SK-N-SH treated with all-trans-retinoic acid at 6 μM for 48 hours (cell line): Measurements from ENCODE around the gene WSCD2.

Source experiments
- ATAC-seq: fragments of 200-7000 bp; cut with Tn5 transposase; 3 replicates; pipeline ENCODE4 v1.9.1; 2020; ENCODE audit warnings: mild to moderate bottlenecking, moderate library complexity
- ARNTL ChIP-seq: fragments of 450-650 bp; formaldehyde crosslinking; IDR thresholded peaks from 2 replicates; pipeline ENCODE4 v1.5.0; 2020; ENCODE audit warnings: low read depth, mild to moderate bottlenecking, moderate library complexity, borderline replicate concordance
- BACH2 ChIP-seq: fragments of 250-450 bp; sonication (Bioruptor Pico); IDR thresholded peaks from 2 replicates; pipeline ENCODE4 v1.9.0; 2021; ENCODE audit warnings: mild to moderate bottlenecking, borderline replicate concordance
- CREB5 ChIP-seq: fragments of 250-450 bp; sonication (Bioruptor Pico); IDR thresholded peaks from 2 replicates; pipeline ENCODE4 v1.5.1; 2020; ENCODE audit warnings: low read depth, mild to moderate bottlenecking, moderate library complexity
- CSDC2 ChIP-seq: fragments of 250-450 bp; sonication (Bioruptor Pico); IDR thresholded peaks from 2 replicates; pipeline ENCODE4 v1.5.0; 2020; ENCODE audit warnings: mild to moderate bottlenecking, moderate library complexity
- CSRNP3 ChIP-seq: fragments of 250-450 bp; sonication (Bioruptor Pico); IDR thresholded peaks from 2 replicates; pipeline ENCODE4 v1.5.1; 2021; ENCODE audit warnings: mild to moderate bottlenecking, moderate library complexity
- ESRRG ChIP-seq: fragments of 250-450 bp; sonication (Bioruptor Pico); IDR thresholded peaks from 2 replicates; pipeline ENCODE4 v1.6.1; 2021; ENCODE audit warnings: mild to moderate bottlenecking
- GLIS3 ChIP-seq: fragments of 250-450 bp; sonication (Bioruptor Pico); IDR thresholded peaks from 2 replicates; pipeline ENCODE4 v1.5.0; 2020; ENCODE audit warnings: mild to moderate bottlenecking, moderate library complexity
- ISL1 ChIP-seq: fragments of 250-450 bp; sonication (Bioruptor Pico); IDR thresholded peaks from 2 replicates; pipeline ENCODE4 v2.1.2; 2022; ENCODE audit warnings: mild to moderate bottlenecking, moderate library complexity
- OSR1 ChIP-seq: fragments of 250-450 bp; sonication (Bioruptor Pico); IDR thresholded peaks from 2 replicates; pipeline ENCODE4 v1.8.0; 2022; ENCODE audit warnings: moderate library complexity, mild to moderate bottlenecking, inconsistent platforms
- PATZ1 ChIP-seq: fragments of 250-450 bp; sonication (Bioruptor Pico); IDR thresholded peaks from 2 replicates; pipeline ENCODE4 v1.8.0; 2020; ENCODE audit warnings: mild to moderate bottlenecking, moderate library complexity, borderline replicate concordance
- POU6F1 ChIP-seq: fragments of 250-450 bp; sonication (Bioruptor Pico); IDR thresholded peaks from 2 replicates; pipeline ENCODE4 v1.8.0; 2021; ENCODE audit warnings: low read depth, mild to moderate bottlenecking, moderate library complexity, borderline replicate concordance
- SNAI2 ChIP-seq: fragments of 250-450 bp; sonication (Bioruptor Pico); IDR thresholded peaks from 2 replicates; pipeline ENCODE4 v1.5.0; 2020; ENCODE audit warnings: mild to moderate bottlenecking, moderate library complexity
- TCF4 ChIP-seq: fragments of 250-450 bp; sonication (Bioruptor Pico); IDR thresholded peaks from 2 replicates; pipeline ENCODE4 v1.8.0; 2021; ENCODE audit warnings: mild to moderate bottlenecking, moderate library complexity, borderline replicate concordance
- TOX ChIP-seq: fragments of 250-450 bp; sonication (Bioruptor Pico); IDR thresholded peaks from 2 replicates; pipeline ENCODE4 v1.8.0; 2021; ENCODE audit warnings: mild to moderate bottlenecking, moderate library complexity, borderline replicate concordance
- TSHZ2 ChIP-seq: fragments of 250-450 bp; sonication (Bioruptor Pico); IDR thresholded peaks from 2 replicates; pipeline ENCODE4 v1.5.0; 2020; ENCODE audit warnings: mild to moderate bottlenecking, moderate library complexity
- ZC3H10 ChIP-seq: fragments of 250-450 bp; sonication (Bioruptor Pico); IDR thresholded peaks from 2 replicates; pipeline ENCODE4 v1.5.1; 2021; ENCODE audit warnings: mild to moderate bottlenecking, moderate library complexity
- ZFP3 ChIP-seq: fragments of 250-450 bp; sonication (Bioruptor Pico); IDR thresholded peaks from 2 replicates; pipeline ENCODE4 v1.5.0; 2020; ENCODE audit warnings: mild to moderate bottlenecking, moderate library complexity
- ZFP30 ChIP-seq: fragments of 450-650 bp; formaldehyde crosslinking; IDR thresholded peaks from 2 replicates; pipeline ENCODE4 v1.5.0; 2022; ENCODE audit warnings: mild to moderate bottlenecking, moderate library complexity
- ZNF565 ChIP-seq: fragments of 450-650 bp; formaldehyde crosslinking; conservative IDR thresholded peaks from 2 replicates; pipeline ENCODE4 v1.5.0; 2020; ENCODE audit warnings: low read depth, mild to moderate bottlenecking, moderate library complexity
- ZNF70 ChIP-seq: fragments of 450-650 bp; formaldehyde crosslinking; IDR thresholded peaks from 2 replicates; pipeline ENCODE4 v1.5.0; 2020; ENCODE audit warnings: mild to moderate bottlenecking, moderate library complexity

Gene WSCD2

GRCh38 chr12:108173892-108174291 lies 44.8 kb downstream of the WSCD2 start (continued):
- no peak for TF ChIP-seq SNAI2 (CRISPR knock-in tag)
- TF ChIP-seq, all 23 proteins: peak for 0

GRCh38 chr12:108174641-108175040 lies 45.6 kb downstream of the WSCD2 start:
- TF ChIP-seq CREB5 (CRISPR knock-in tag), result no peak
- no peak for TF ChIP-seq ARNTL (CRISPR knock-in tag)
- no peak for TF ChIP-seq TOX
- TF ChIP-seq ZNF565 (CRISPR knock-in tag), result no peak
- no peak for TF ChIP-seq ZNF70 (CRISPR knock-in tag)
- TF ChIP-seq BACH2 (CRISPR knock-in tag), result no peak
- ATAC-seq, result no peak

GRCh38 chr12:108175310-108175709 lies 46.2 kb downstream of the WSCD2 start:
- ATAC-seq, result no peak
- TF ChIP-seq CREB5 (CRISPR knock-in tag) (no peak), PATZ1 (CRISPR knock-in tag) (no peak), ISL1 (CRISPR knock-in tag) (no peak), TOX (no peak), BACH2 (CRISPR knock-in tag) (no peak), ZFP30 (CRISPR knock-in tag) (no peak), ZC3H10 (CRISPR knock-in tag) (no peak), SNAI2 (CRISPR knock-in tag) (no peak), ZNF70 (CRISPR knock-in tag) (no peak), ARNTL (CRISPR knock-in tag) (no peak), OSR1 (no peak), ZFP3 (CRISPR knock-in tag) (no peak), POU6F1 (CRISPR knock-in tag) (no peak), TCF4 (CRISPR knock-in tag) (no peak), GLIS3 (CRISPR knock-in tag) (no peak), CSDC2 (no peak), ZNF565 (CRISPR knock-in tag) (no peak), CSRNP3 (no peak), ESRRG (CRISPR knock-in tag) (no peak), TSHZ2 (CRISPR knock-in tag) (no peak)
